ENCODE measurements around the gene MB.

Gene MB

GRCh38 chr22:35648066-35649025, 31.2 kb upstream of the MB start, which contains the start of gene APOL6:
Gene APOL6 (plus strand): TSS chr22:35648446. CDS start chr22:35656426, 7,980 bp downstream.
- Histone ChIP-seq H3K9me3 (ENCODE audit: insufficient read depth, low read length) (no peaks in the 10 kb centered on the region), H3K4me3 (ENCODE audit: insufficient read length, low read depth) (no peak within 1 kb of the TSS), H3K36me3 (ENCODE audit: insufficient read depth, insufficient read length, low read length) (no peaks in the 10 kb centered on the region), H3K9ac (ENCODE audit: insufficient read length, low read depth) (no peak within 1 kb of the TSS), H3K4me1 (ENCODE audit: insufficient read depth, insufficient read length) (peaks cover 2% of the 10 kb centered on the region), H3K27me3 (ENCODE audit: insufficient read depth, insufficient read length) (peaks cover 3% of the 10 kb centered on the region)
- TF ChIP-seq ZNF274 (IDR thresholded peaks at IDR 0.05; ENCODE audit: low read depth, low read length) = no peak
- no peak for TF ChIP-seq SUZ12 (IDR thresholded peaks at IDR 0.05; ENCODE audit: extremely low read depth, insufficient read depth, insufficient read length)
- TF ChIP-seq YY1 (IDR thresholded peaks at IDR 0.05; ENCODE audit: insufficient read depth, insufficient read length) = no peak
- no peak for DNase-seq (ENCODE audit: low read depth, low spot score)

- Histone ChIP-seq H3K27me3 (ENCODE audit: insufficient read depth, insufficient read length) (peaks cover 3% of the 10 kb centered on the region), H3K4me1 (ENCODE audit: insufficient read depth, insufficient read length) (peaks cover 2% of the 10 kb centered on the region), H3K9ac (ENCODE audit: insufficient read length, low read depth) (no peak overlapping the region), H3K4me3 (ENCODE audit: insufficient read length, low read depth) (no peak overlapping the region), H3K36me3 (ENCODE audit: insufficient read depth, insufficient read length, low read length) (no peaks in the 10 kb centered on the region), H3K9me3 (ENCODE audit: insufficient read depth, low read length) (no peaks in the 10 kb centered on the region)
- TF ChIP-seq YY1 (IDR thresholded peaks at IDR 0.05; ENCODE audit: insufficient read depth, insufficient read length) = no peak
- no peak for TF ChIP-seq SUZ12 (IDR thresholded peaks at IDR 0.05; ENCODE audit: extremely low read depth, insufficient read depth, insufficient read length)
- no peak for TF ChIP-seq ZNF274 (IDR thresholded peaks at IDR 0.05; ENCODE audit: low read depth, low read length)
- DNase-seq (ENCODE audit: low read depth, low spot score) = no peak
Measured at GRCh38 chr22:35645646-35646045, 28.5 kb upstream of the MB start.

DNA sequence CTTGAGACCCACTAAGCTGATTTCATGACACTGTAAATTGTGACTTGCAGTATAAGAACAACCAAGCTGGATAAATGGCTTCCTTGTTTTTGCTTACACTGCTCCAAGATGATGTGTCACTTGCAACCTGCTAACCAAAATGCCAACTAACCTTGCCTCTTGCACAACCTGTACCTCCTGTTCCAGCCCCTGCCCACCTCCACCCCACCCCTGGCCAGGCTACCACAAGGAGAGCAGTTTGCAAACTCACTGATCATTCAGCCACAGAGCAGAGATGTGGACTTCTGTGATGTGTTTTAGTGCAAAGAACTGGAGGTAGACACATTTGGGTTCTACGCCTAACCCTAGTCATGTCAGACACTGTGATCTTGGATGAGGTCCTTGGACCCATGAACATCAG, 26.9 kb upstream of the MB start:
- H3K36me3 ChIP-seq (ENCODE audit: insufficient read depth, insufficient read length, low read length) = no peaks in the 10 kb centered on the region
- H3K27me3 ChIP-seq (ENCODE audit: insufficient read depth, insufficient read length) = peaks cover 3% of the 10 kb centered on the region
- H3K4me3 ChIP-seq (ENCODE audit: insufficient read length, low read depth) = no peak overlapping the region
- no peak for DNase-seq (ENCODE audit: low read depth, low spot score)
- no peaks in the 10 kb centered on the region for H3K9me3 ChIP-seq (ENCODE audit: insufficient read depth, low read length)
- H3K9ac ChIP-seq (ENCODE audit: insufficient read length, low read depth) = no peak overlapping the region
- H3K4me1 ChIP-seq (ENCODE audit: insufficient read depth, insufficient read length) = peaks cover 2% of the 10 kb centered on the region
- no peak for TF ChIP-seq ZNF274 (IDR thresholded peaks at IDR 0.05; ENCODE audit: low read depth, low read length)
- no peak for TF ChIP-seq SUZ12 (IDR thresholded peaks at IDR 0.05; ENCODE audit: extremely low read depth, insufficient read depth, insufficient read length)
- TF ChIP-seq YY1 (IDR thresholded peaks at IDR 0.05; ENCODE audit: insufficient read depth, insufficient read length) = no peak

DNA sequence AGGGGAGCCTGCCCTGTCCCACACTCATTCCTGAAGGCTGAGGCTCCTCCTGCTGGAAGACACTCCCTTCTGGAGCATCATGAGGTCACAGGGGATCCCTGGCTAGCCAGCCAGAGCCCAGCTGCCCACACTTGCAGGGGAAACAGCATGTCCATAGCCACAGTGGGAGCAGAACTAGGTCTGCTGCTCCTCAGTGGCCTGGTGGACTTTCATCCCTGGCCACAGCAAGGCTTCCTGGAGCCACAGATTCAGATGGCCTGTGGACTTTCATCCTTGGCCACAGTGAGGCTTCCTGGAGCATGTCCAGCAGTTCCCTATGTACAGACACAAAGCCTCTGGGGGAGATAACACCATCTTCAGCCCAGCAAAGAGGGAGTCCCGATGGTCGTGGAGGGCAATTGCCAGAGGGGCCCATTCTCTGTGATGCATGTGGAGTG, 25.2 kb upstream of the MB start:
- Histone ChIP-seq H3K27me3 (ENCODE audit: insufficient read depth, insufficient read length) (peaks cover 3% of the 10 kb centered on the region), H3K9me3 (ENCODE audit: insufficient read depth, low read length) (no peaks in the 10 kb centered on the region), H3K36me3 (ENCODE audit: insufficient read depth, insufficient read length, low read length) (no peaks in the 10 kb centered on the region), H3K4me3 (ENCODE audit: insufficient read length, low read depth) (no peak overlapping the region), H3K4me1 (ENCODE audit: insufficient read depth, insufficient read length) (peaks cover 7% of the 10 kb centered on the region), H3K9ac (ENCODE audit: insufficient read length, low read depth) (no peak overlapping the region)
- TF ChIP-seq ZNF274 (IDR thresholded peaks at IDR 0.05; ENCODE audit: low read depth, low read length) = no peak
- TF ChIP-seq YY1 (IDR thresholded peaks at IDR 0.05; ENCODE audit: insufficient read depth, insufficient read length) = no peak
- TF ChIP-seq SUZ12 (IDR thresholded peaks at IDR 0.05; ENCODE audit: extremely low read depth, insufficient read depth, insufficient read length) = no peak
- DNase-seq (ENCODE audit: low read depth, low spot score) = no peak

- Histone ChIP-seq H3K36me3 (ENCODE audit: insufficient read depth, insufficient read length, low read length) (no peaks in the 10 kb centered on the region), H3K4me1 (ENCODE audit: insufficient read depth, insufficient read length) (peaks cover 8% of the 10 kb centered on the region), H3K9me3 (ENCODE audit: insufficient read depth, low read length) (no peaks in the 10 kb centered on the region), H3K9ac (ENCODE audit: insufficient read length, low read depth) (no peak overlapping the region), H3K27me3 (ENCODE audit: insufficient read depth, insufficient read length) (no peaks in the 10 kb centered on the region), H3K4me3 (ENCODE audit: insufficient read length, low read depth) (no peak overlapping the region)
- TF ChIP-seq SUZ12 (IDR thresholded peaks at IDR 0.05; ENCODE audit: extremely low read depth, insufficient read depth, insufficient read length) = no peak
- TF ChIP-seq ZNF274 (IDR thresholded peaks at IDR 0.05; ENCODE audit: low read depth, low read length) = no peak
- no peak for TF ChIP-seq YY1 (IDR thresholded peaks at IDR 0.05; ENCODE audit: insufficient read depth, insufficient read length)
- no peak for DNase-seq (ENCODE audit: low read depth, low spot score)
Measured at GRCh38 chr22:35641494-35642120, 24.5 kb upstream of the MB start.

GRCh38 chr22:35638410-35638809, 21.3 kb upstream of the MB start:
- no peak for DNase-seq (ENCODE audit: low read depth, low spot score)
- Histone ChIP-seq H3K4me3 (ENCODE audit: insufficient read length, low read depth) (no peak overlapping the region), H3K27me3 (ENCODE audit: insufficient read depth, insufficient read length) (no peaks in the 10 kb centered on the region), H3K36me3 (ENCODE audit: insufficient read depth, insufficient read length, low read length) (no peaks in the 10 kb centered on the region), H3K9ac (ENCODE audit: insufficient read length, low read depth) (no peak overlapping the region), H3K4me1 (ENCODE audit: insufficient read depth, insufficient read length) (peaks cover 12% of the 10 kb centered on the region), H3K9me3 (ENCODE audit: insufficient read depth, low read length) (no peaks in the 10 kb centered on the region)
- TF ChIP-seq YY1 (IDR thresholded peaks at IDR 0.05; ENCODE audit: insufficient read depth, insufficient read length) (no peak), SUZ12 (IDR thresholded peaks at IDR 0.05; ENCODE audit: extremely low read depth, insufficient read depth, insufficient read length) (no peak), ZNF274 (IDR thresholded peaks at IDR 0.05; ENCODE audit: low read depth, low read length) (no peak)

GRCh38 chr22:35638001-35638400, 20.9 kb upstream of the MB start:
- no peak for DNase-seq (ENCODE audit: low read depth, low spot score)
- peaks cover 15% of the 10 kb centered on the region for H3K4me1 ChIP-seq (ENCODE audit: insufficient read depth, insufficient read length)
- TF ChIP-seq ZNF274 (IDR thresholded peaks at IDR 0.05; ENCODE audit: low read depth, low read length) (no peak), YY1 (IDR thresholded peaks at IDR 0.05; ENCODE audit: insufficient read depth, insufficient read length) (no peak), SUZ12 (IDR thresholded peaks at IDR 0.05; ENCODE audit: extremely low read depth, insufficient read depth, insufficient read length) (no peak)
- H3K9ac ChIP-seq (ENCODE audit: insufficient read length, low read depth) = no peak overlapping the region
- H3K4me3 ChIP-seq (ENCODE audit: insufficient read length, low read depth) = no peak overlapping the region
- no peaks in the 10 kb centered on the region for H3K36me3 ChIP-seq (ENCODE audit: insufficient read depth, insufficient read length, low read length)
- no peaks in the 10 kb centered on the region for H3K9me3 ChIP-seq (ENCODE audit: insufficient read depth, low read length)
- H3K27me3 ChIP-seq (ENCODE audit: insufficient read depth, insufficient read length) = no peaks in the 10 kb centered on the region
